ENCODE results near the gene KIF18B. TPM values are rescaled to one million over a fixed set of nuclear protein-coding genes. Genes with fewer than 3 reads are reported as not detected.

The KIF18B gene
- polyA plus RNA-seq, 2 of the 4 experiments (the other 2 are of a cell fraction) = 19.6 to 41.7 TPM

DNA sequence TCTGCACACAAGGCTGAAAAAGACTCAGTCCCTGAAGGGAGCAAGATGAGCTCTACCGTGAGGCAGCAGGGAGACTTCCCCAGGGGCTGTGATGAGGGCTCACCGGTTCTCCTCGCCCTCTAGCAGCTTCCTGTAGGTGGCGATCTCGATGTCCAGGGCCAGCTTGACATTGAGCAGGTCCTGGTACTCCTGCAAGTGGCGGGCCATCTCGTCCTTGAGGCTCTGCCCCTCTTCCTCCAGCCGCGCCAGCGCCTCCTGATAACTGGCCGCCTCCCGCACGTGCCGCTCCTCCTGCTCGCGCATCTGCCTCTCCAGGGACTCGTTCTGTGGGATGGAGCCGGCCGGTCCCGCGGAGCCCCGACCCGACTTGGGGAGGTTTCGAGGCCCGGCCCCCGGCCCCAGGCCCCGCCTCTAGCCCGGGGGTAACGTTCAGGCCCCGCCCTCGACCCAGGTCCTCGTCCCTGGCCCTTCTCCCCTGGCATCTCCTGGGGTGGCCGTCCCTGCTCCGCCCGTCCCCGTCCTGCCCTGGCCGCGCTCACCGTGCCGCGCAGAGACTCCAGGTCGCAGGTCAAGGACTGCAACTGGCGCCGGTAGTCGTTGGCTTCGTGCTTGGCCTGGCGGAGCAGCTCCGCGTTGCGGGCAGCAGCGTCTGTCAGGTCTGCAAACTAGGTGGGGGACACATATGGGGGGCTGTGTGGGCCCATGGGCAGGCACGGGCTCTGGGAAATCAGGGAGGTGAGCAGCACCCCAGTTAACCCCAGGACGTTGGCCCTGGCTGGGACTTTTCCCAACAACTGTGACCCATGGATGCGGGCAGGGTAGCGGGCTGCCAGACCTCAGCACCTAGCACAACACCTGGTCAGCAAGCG, 36.2 kb downstream of the KIF18B start (continued):
- TF ChIP-seq, protein P1, sequence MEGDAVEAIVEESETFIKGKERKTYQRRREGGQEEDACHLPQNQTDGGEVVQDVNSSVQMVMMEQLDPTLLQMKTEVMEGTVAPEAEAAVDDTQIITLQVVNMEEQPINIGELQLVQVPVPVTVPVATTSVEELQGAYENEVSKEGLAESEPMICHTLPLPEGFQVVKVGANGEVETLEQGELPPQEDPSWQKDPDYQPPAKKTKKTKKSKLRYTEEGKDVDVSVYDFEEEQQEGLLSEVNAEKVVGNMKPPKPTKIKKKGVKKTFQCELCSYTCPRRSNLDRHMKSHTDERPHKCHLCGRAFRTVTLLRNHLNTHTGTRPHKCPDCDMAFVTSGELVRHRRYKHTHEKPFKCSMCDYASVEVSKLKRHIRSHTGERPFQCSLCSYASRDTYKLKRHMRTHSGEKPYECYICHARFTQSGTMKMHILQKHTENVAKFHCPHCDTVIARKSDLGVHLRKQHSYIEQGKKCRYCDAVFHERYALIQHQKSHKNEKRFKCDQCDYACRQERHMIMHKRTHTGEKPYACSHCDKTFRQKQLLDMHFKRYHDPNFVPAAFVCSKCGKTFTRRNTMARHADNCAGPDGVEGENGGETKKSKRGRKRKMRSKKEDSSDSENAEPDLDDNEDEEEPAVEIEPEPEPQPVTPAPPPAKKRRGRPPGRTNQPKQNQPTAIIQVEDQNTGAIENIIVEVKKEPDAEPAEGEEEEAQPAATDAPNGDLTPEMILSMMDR (IDR thresholded peaks at IDR 0.05) = peak; percentile 66
- TF ChIP-seq MAZ (IDR thresholded peaks at IDR 0.05; ENCODE audit: borderline replicate concordance, low read depth, low read length) = no peak
- TF ChIP-seq CEBPB (IDR thresholded peaks at IDR 0.05) = no peak
- no peak for TF ChIP-seq NR3C1 (IDR thresholded peaks at IDR 0.05)
- TF ChIP-seq MYC (IDR thresholded peaks at IDR 0.05; ENCODE audit: borderline replicate concordance, low read length) = no peak
- TF ChIP-seq FOSL2 (IDR thresholded peaks at IDR 0.05) = no peak
- no peak for TF ChIP-seq FOSL2 (CRISPR knock-in tag; IDR thresholded peaks at IDR 0.05)
- TF ChIP-seq SMC3 (IDR thresholded peaks at IDR 0.05) = peak; percentile 46; the same call in 2 of the 3 replicates
- TF ChIP-seq CHD2 (IDR thresholded peaks at IDR 0.05; ENCODE audit: low read length, partially characterized antibody) = no peak
- TF ChIP-seq RAD21 (conservative IDR thresholded peaks at IDR 0.05 in 1 of 2, IDR thresholded peaks at IDR 0.05 in 1 of 2) = peak; percentile 43 to 55
- no peak for TF ChIP-seq REST (IDR thresholded peaks at IDR 0.05)
- TF ChIP-seq, protein P2, sequence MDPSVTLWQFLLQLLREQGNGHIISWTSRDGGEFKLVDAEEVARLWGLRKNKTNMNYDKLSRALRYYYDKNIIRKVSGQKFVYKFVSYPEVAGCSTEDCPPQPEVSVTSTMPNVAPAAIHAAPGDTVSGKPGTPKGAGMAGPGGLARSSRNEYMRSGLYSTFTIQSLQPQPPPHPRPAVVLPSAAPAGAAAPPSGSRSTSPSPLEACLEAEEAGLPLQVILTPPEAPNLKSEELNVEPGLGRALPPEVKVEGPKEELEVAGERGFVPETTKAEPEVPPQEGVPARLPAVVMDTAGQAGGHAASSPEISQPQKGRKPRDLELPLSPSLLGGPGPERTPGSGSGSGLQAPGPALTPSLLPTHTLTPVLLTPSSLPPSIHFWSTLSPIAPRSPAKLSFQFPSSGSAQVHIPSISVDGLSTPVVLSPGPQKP (IDR thresholded peaks at IDR 0.05; ENCODE audit: low read depth, low read length) = no peak
- TF ChIP-seq HOXB13 (CRISPR knock-in tag; IDR thresholded peaks at IDR 0.05; ENCODE audit: low read depth) = no peak
- no peak for TF ChIP-seq CHD4 (IDR thresholded peaks at IDR 0.05; ENCODE audit: borderline replicate concordance)
- peak; percentile 77 for TF ChIP-seq MAX (IDR thresholded peaks at IDR 0.05)
- TF ChIP-seq USF2 (IDR thresholded peaks at IDR 0.05) = peak; percentile 38
- no peak for TF ChIP-seq POLR2AphosphoS2 (conservative IDR thresholded peaks at IDR 0.05; ENCODE audit: low read length)
- TF ChIP-seq, protein P3, sequence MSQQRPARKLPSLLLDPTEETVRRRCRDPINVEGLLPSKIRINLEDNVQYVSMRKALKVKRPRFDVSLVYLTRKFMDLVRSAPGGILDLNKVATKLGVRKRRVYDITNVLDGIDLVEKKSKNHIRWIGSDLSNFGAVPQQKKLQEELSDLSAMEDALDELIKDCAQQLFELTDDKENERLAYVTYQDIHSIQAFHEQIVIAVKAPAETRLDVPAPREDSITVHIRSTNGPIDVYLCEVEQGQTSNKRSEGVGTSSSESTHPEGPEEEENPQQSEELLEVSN (IDR thresholded peaks at IDR 0.05; ENCODE audit: borderline replicate concordance, low read depth) = 0 out of 2 replicates have a peak, but pooled peaks have one; percentile 54
- TF ChIP-seq GATA3 (IDR thresholded peaks at IDR 0.05; ENCODE audit: borderline replicate concordance) = no peak
- no peak for TF ChIP-seq RCOR1 (IDR thresholded peaks at IDR 0.05; ENCODE audit: low read depth, low read length)
- no peak for TF ChIP-seq KDM1A (IDR thresholded peaks at IDR 0.05; ENCODE audit: low read depth)
- no peak for TF ChIP-seq HMGXB4 (CRISPR knock-in tag; IDR thresholded peaks at IDR 0.05; ENCODE audit: borderline replicate concordance)
- TF ChIP-seq RARB (CRISPR knock-in tag; IDR thresholded peaks at IDR 0.05) = no peak
- TF ChIP-seq ZSCAN20 (CRISPR knock-in tag; IDR thresholded peaks at IDR 0.05) = no peak
- TF ChIP-seq JUN (IDR thresholded peaks at IDR 0.05) = no peak
- TF ChIP-seq ZC3H11A (IDR thresholded peaks at IDR 0.05) = no peak
- no peak for TF ChIP-seq EHMT2 (IDR thresholded peaks at IDR 0.05; ENCODE audit: low read depth)
- TF ChIP-seq CBX2 (IDR thresholded peaks at IDR 0.05; ENCODE audit: borderline replicate concordance, low read depth) = no peak
- TF ChIP-seq EHF (CRISPR knock-in tag; IDR thresholded peaks at IDR 0.05) = no peak
- no peak for TF ChIP-seq HEYL (CRISPR knock-in tag; IDR thresholded peaks at IDR 0.05)
- TF ChIP-seq MAFK (IDR thresholded peaks at IDR 0.05; ENCODE audit: partially characterized antibody) = no peak
- no peak for TF ChIP-seq TFCP2L1 (CRISPR knock-in tag; IDR thresholded peaks at IDR 0.05)
